GM12875 (cell line): Measurements from ENCODE around the gene COL4A5.
"Not testable (repeated sequence)": the region's sequence is repeated elsewhere in the genome, so short reads cannot be mapped to it uniquely, and the experiment has no call there.

Experiments used
- H3K4me3 ChIP-seq: one replicate; pipeline ENCODE4 v1.5.1; 2011; ENCODE audit warnings: low read depth, low read length, control low read depth
- TF ChIP-seq, protein P1 (sequence below): IDR thresholded peaks from 2 replicates; pipeline ENCODE4 v1.5.1; 2011; ENCODE audit warnings: low read depth, mild to moderate bottlenecking, control low read depth, inconsistent platforms, low read length, moderate library complexity, borderline replicate concordance; ENCODE audit not compliant: insufficient read depth

COL4A5 gene

DNA sequence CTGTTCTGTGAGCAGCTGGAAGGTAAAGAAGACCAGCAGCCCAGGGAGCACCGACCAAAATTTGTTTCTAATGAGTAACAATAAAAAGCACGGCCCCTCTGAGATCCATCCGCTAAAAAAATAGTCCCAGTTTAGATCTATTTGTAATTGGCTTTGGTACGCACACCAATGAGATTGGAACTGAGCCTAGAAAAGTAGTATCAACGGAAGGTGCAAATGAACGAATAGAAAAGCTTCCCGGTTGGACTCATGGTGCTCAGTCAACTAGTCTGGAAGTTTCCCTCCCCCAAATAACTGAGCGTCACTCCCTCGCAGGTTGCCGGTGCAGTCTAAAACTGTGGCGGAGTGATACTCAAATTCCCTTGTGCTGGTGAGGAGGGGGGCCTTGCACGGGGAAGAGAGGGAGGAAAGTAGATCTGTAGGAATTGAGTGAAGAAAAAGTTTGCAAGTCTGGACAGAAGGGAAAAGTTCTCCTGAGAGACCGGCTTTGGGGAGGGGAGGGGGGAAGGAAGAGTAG is at the start of gene COL4A5:
TSS of gene COL4A5 (plus strand) at position 413 of the 517 bp plus-strand sequence. CDS start 288 bp downstream, outside the sequence.
- TF ChIP-seq, protein P1, sequence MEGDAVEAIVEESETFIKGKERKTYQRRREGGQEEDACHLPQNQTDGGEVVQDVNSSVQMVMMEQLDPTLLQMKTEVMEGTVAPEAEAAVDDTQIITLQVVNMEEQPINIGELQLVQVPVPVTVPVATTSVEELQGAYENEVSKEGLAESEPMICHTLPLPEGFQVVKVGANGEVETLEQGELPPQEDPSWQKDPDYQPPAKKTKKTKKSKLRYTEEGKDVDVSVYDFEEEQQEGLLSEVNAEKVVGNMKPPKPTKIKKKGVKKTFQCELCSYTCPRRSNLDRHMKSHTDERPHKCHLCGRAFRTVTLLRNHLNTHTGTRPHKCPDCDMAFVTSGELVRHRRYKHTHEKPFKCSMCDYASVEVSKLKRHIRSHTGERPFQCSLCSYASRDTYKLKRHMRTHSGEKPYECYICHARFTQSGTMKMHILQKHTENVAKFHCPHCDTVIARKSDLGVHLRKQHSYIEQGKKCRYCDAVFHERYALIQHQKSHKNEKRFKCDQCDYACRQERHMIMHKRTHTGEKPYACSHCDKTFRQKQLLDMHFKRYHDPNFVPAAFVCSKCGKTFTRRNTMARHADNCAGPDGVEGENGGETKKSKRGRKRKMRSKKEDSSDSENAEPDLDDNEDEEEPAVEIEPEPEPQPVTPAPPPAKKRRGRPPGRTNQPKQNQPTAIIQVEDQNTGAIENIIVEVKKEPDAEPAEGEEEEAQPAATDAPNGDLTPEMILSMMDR, result no peak
- H3K4me3 ChIP-seq, result no peak within 1 kb of the TSS

DNA sequence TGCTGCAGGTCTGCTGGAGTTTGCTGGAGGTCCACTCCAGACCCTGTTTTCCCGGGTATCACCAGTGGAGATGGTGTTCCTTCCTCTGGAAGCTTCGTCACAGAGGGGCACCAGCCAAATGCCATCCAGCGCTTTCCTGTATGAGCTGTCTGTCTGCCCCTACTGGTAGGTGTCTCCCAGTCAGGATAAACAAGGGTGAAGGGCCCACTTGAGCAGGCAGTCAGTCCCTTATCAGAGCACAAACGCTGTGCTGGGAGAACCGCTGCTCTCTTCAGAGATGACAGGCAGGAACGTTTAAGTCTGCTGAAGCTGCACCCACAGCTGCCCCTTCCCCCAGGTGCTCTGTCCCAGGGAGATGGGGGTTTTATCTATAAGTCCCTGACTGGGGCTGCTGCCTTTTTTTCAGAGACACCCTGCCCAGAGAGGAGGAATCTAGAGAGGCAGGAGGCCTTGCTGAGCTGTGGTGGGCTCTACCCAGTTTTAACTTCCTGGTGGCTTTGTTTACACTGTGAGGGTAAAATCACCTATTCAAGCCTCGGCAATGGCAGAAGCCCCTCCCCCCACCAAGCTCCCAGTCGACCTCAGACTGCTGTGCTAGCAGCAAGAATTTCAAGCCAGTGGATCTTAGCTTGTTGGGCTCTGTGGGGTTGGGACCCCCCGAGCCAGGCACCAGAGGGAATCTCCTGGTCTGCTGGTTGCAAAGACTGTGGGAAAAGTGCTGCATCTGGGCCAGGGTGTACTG is 48.5 kb upstream of the COL4A5 start:
- H3K4me3 ChIP-seq, result not testable (repeated sequence)

DNA sequence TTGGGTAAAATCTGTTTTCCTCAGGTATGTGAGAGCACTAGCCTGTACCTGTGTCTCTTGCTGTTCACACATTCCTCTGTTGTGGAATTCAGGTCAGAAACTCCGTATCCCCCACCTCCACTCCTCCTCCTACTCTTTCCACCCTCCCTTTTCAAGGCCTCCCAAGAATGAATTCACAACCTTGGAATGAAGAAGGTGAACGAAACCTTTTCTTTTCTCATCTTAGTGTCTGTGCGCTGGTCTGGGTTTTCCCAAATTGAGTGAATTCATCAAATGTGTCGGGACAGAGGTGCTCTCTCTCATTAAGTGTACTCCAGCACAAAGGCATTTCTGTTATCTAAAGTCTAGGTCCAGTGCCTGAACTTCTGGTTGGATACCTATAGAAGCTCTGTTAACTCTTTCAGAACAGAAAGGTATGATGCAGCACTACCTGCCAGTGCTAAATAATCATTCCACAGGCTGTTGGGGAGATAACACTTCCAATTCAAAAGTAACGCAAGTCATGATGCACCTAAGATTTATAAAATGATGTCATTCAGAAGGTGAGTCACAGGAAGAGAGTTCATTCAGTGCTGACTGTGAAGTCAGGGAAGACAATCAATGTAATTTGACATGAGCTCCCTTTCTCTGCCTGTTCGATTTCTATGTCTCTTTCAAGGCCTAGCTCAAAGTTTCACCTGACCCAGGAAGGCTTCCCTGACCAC is 43.3 kb upstream of the COL4A5 start:
- TF ChIP-seq, protein P1, result no peak
- no peak overlapping the region for H3K4me3 ChIP-seq

DNA sequence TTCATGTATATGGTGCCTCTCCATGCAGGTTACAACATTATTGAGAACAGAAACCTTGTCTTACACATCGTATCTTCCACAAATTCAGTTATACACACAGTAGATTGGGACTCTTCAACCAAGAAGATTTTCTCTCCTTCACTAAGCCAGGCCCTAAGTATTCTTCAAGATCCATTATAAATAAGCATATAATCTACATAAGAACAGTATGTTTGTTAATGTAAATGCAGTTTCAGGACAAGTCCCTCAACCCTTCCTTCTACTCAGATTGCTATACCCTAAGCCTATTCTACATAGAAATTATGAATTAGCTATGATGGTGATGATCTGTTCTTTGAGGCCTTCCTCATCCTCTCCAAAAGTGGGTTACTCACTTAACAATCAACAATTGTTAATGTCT is 42.7 kb upstream of the COL4A5 start:
- TF ChIP-seq, protein P1, result no peak
- no peak overlapping the region for H3K4me3 ChIP-seq

DNA sequence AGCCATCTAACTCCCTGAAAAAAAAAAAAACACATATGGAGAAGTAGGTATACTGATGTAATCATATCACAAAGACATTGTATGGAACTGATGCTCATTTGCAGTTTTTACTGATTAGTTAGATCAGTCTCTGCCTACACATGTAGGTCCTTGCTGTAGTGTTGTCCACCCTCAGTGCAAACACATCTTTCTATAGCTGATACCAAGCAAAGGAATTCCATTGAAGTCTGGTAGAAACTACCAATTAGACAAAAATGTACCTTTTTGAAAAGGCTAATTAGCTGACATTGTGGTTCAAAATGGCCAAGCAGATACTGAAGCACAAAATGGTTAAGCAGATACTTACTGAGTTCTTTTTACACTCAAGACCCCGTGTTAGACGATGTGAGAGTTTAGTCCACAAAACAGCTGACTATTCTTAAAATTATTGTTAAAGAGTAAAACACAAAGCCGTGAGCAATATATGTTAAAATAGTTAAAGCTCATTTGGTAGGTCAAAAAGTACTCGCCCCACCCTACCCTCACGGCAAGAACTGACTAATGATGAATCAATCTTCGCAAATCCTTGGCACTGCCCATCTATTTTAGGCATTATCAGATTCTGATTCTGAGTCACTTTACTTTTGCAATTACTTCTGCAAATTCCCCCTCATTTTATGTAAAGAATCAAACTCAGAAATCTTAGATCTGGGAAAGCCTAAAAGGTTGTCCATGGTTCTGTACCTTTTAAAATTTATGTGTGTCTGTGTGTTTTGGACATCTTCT is 41.8 kb upstream of the COL4A5 start:
- TF ChIP-seq, protein P1, result no peak
- H3K4me3 ChIP-seq, result no peak overlapping the region

DNA sequence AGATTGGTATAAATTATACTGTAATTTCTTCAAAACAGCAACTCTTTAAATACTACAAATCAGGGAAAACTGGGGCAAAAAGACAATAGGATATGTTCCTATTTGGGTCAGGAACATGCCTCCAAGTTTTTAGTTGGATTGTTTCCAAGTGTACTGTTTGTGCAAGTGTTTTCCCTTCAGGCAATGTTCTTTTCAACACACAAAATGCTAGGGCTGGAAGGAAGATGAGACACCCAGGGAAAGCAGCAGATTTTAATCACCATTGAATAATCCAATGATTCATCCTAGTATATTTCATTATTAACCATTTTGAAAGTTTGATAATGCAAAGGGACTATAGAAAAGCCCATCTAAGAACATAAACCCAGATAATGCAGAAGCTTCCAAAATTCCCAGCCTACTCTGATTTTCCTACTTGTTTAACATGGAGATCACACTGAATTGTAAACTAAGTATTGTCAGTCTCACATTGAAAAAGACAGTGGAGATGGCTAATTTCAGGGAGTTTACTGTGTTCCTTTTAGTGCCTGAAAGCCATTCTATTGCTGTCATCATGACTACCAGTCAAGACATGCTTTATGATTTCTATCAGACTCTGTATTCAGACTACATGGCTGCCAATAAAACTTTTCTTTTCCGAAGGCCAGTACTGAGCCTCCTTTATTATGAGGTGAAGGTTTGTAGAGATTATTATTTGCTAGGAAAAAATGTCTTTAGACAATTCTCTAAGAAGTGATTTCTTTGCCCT is 40.0 kb upstream of the COL4A5 start:
- TF ChIP-seq, protein P1, result no peak
- H3K4me3 ChIP-seq, result no peak overlapping the region

DNA sequence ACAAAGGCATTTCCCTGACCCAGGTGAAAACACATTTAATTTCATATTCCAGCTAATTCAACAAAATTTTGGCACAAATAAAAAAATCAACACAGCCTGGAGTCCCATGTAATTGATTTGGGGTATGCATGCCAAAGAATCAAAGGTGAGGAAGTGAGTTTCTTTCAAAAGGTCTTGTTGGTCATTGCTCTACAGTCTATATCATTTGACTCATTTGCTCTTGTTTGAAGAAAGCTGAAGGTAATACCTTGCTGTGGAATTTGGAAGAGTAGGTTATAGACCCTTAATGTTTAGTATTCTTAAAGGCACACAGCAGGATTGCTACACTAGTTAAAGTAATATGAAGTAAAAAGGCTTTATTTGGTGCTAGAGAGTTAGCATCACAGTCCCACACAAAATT is 26.9 kb upstream of the COL4A5 start:
- TF ChIP-seq, protein P1, result no peak
- no peak overlapping the region for H3K4me3 ChIP-seq
